SK-N-SH (cell line): ENCODE results near the gene COPZ1.

ENCODE experiments used
- CHD2 ChIP-seq: fragments of 150-350 bp; IDR thresholded peaks from 2 replicates; pipeline ENCODE4 v1.6.1; 2018; ENCODE audit warnings: low read length; ENCODE audit not compliant: partially characterized antibody
- CTCF ChIP-seq: fragments of 200-600 bp; sonication (generic); IDR thresholded peaks from 2 replicates; pipeline ENCODE4 v1.6.1; 2017; ENCODE audit warnings: antibody characterized with exemption, mild to moderate bottlenecking, moderate library complexity
- IRF3 ChIP-seq: fragments of 150-350 bp; IDR thresholded peaks from 2 replicates; pipeline ENCODE4 v1.6.1; 2016; ENCODE audit warnings: mild to moderate bottlenecking, low read depth, low read length
- JUND ChIP-seq: IDR thresholded peaks from 2 replicates; pipeline ENCODE4 v1.4.0; 2012
- PBX3 ChIP-seq: IDR thresholded peaks from 2 replicates; pipeline ENCODE4; 2012

- TF ChIP-seq CTCF = peak; percentile 84
- no peak for TF ChIP-seq IRF3
- no peak for TF ChIP-seq JUND
- no peak for TF ChIP-seq PBX3
- TF ChIP-seq CHD2 = no peak
Measured at GRCh38 chr12:54368709-54369596, 44.0 kb downstream of the COPZ1 start.
